ENCODE data around the gene F13A1. TPM values are rescaled to one million over a fixed set of nuclear protein-coding genes. Genes with fewer than 3 reads are reported as not detected.

The F13A1 gene
- total and polyA plus RNA-seq, 2 of the 8 experiments (the other 6 are each of a cell fraction or from before 2014, with no cell fraction given) = 0.57 to 1.5 TPM

GRCh38 chr6:6154335-6154734 is 166.1 kb downstream of the F13A1 start (continued):
- TF ChIP-seq MAFK (IDR thresholded peaks at IDR 0.05; ENCODE audit: low read depth, low read length) (no peak), SP2 (IDR thresholded peaks at IDR 0.05; ENCODE audit: low read length) (no peak), NRF1 (IDR thresholded peaks at IDR 0.05; ENCODE audit: low read depth, low read length) (no peak), CEBPB (IDR thresholded peaks at IDR 0.05; ENCODE audit: low read depth, low read length) (no peak), RNF2 (IDR thresholded peaks at IDR 0.05; ENCODE audit: borderline replicate concordance, low read depth, low read length, missing control alignments, poor library complexity, severe bottlenecking) (no peak), SP1 (IDR thresholded peaks at IDR 0.05; ENCODE audit: low read depth, low read length) (no peak), ATF2 (IDR thresholded peaks at IDR 0.05; ENCODE audit: low read length) (no peak)

Measured in H1 (cell line).